HAP-1 (cell line): ENCODE data around the gene FAM47E.

Experiments used
- DNase-seq, 2 experiments: peaks; one replicate each; pipeline ENCODE4 v3.0.0-alpha.2; 2016 to 2020; ENCODE audit warnings: low spot score in 2 of 2
- H3K27me3 ChIP-seq: fragments of 250-450 bp; sonication (Bioruptor Pico); 2 replicates; pipeline ENCODE4 v1.5.1; 2020; ENCODE audit warnings: low read depth, mild to moderate bottlenecking, moderate library complexity
- H3K36me3 ChIP-seq: fragments of 250-450 bp; sonication (Bioruptor Pico); replicated peaks from 2 replicates; pipeline ENCODE4 v1.5.1; 2020; ENCODE audit warnings: mild to moderate bottlenecking
- H3K4me1 ChIP-seq: fragments of 250-450 bp; sonication (Bioruptor Pico); 2 replicates; pipeline ENCODE4 v1.5.1; 2020; ENCODE audit warnings: mild to moderate bottlenecking
- H3K4me3 ChIP-seq: fragments of 250-450 bp; sonication (Bioruptor Pico); 2 replicates; pipeline ENCODE4 v1.5.1; 2020; ENCODE audit warnings: mild to moderate bottlenecking, moderate library complexity
- H3K9me3 ChIP-seq: fragments of 250-450 bp; sonication (Bioruptor Pico); 2 replicates; pipeline ENCODE4 v1.5.1; 2020; ENCODE audit warnings: mild to moderate bottlenecking, moderate library complexity
- in situ Hi-C: fragments of 300-500 bp; cut with MboI; formaldehyde crosslinking; loops from 3 replicates; pipeline ENCODE4 v1.14.3; 2020; ENCODE audit warnings: low sequenced_read_pairs, inconsistent platforms, mixed read lengths

FAM47E gene

DNA sequence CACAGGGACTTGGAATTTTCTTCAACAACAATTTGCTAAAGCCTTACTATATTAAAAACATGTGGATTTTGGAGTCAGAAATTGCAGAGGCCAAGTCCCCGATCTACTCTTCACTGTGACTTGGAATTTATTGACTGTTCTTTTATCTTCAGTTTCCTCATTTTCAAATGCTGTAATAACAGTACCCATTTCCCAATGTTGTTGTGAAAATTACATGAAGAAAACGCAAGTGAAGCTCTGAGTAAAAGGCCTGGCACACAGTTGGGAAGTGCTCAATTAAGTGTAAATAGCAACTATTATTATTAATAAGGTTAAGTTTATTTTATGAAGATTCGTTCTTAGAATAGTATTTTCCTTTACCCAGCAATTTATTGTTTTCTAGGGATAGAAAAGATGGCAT is 70.7 kb downstream of the FAM47E start:
- Histone ChIP-seq H3K27me3 (no peaks in the 10 kb centered on the region), H3K36me3 (no peaks in the 10 kb centered on the region), H3K4me1 (no peaks in the 10 kb centered on the region), H3K9me3 (peaks cover 10% of the 10 kb centered on the region), H3K4me3 (no peak overlapping the region)
- in situ Hi-C loops = no loop called here
- no peak for DNase-seq

- H3K36me3 ChIP-seq = no peaks in the 10 kb centered on the region
- H3K4me3 ChIP-seq = no peak overlapping the region
- in situ Hi-C loops = no loop called here
- no peaks in the 10 kb centered on the region for H3K27me3 ChIP-seq
- H3K9me3 ChIP-seq = peaks cover 10% of the 10 kb centered on the region
- no peaks in the 10 kb centered on the region for H3K4me1 ChIP-seq
- DNase-seq = no peak
These were observed 73.6 kb downstream of the FAM47E start for GRCh38 chr4:76325072-76325471.

DNA sequence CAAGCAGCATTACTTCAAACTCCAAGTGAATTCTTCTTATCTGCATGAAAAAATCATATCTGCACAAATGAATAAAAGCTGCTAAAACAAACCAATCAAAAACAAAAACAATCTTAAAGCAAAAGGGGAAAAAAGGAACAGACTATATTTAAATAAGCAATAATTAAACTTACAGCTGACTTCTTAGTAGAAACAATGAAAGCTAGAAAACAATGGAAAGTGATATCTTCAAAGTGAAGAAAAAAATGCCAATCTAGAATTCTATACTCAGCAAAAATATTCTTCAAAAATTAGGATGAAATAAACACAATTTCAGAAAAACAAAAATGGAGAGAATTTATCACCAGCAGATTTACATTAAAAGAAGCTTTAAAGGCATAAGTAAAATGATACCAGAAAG is 75.0 kb downstream of the FAM47E start:
- H3K4me3 ChIP-seq = no peak overlapping the region
- H3K4me1 ChIP-seq = 0 out of 2 replicates have a peak, but pooled peaks cover 6% of the 10 kb centered on the region
- H3K36me3 ChIP-seq = no peaks in the 10 kb centered on the region
- H3K27me3 ChIP-seq = no peaks in the 10 kb centered on the region
- in situ Hi-C loops = no loop called here
- DNase-seq = no peak
- peaks cover 8% of the 10 kb centered on the region; the same call in 1 of the 2 replicates for H3K9me3 ChIP-seq
